ENCODE measurements around the gene PPP1R3C.

GRCh38 chr10:91621483-91622113, 11.3 kb downstream of the PPP1R3C start:
- TF ChIP-seq CTCF (IDR thresholded peaks at IDR 0.05; ENCODE audit: borderline replicate concordance, extremely low read depth, low read length, poor library complexity, severe bottlenecking) (no peak), EZH2 (IDR thresholded peaks at IDR 0.05; ENCODE audit: borderline replicate concordance, low read depth, low read length, severe bottlenecking) (no peak)
